Measurements from ENCODE around the gene KCNK5. TPM values are rescaled to one million over a fixed set of nuclear protein-coding genes. Genes with fewer than 3 reads are reported as not detected.

KCNK5 gene
- total and polyA plus RNA-seq, 9 of the 15 experiments (the other 6 are each of a cell fraction or from before 2014, with no cell fraction given), result 1.5 to 45.8 (median 25.8) TPM

GRCh38 chr6:39166189-39166911 is 62.9 kb downstream of the KCNK5 start (continued):
- TF ChIP-seq CBX3 (IDR thresholded peaks at IDR 0.05; ENCODE audit: borderline replicate concordance in 1 of 2, low read length in 2 of 2), result peak in 1 of 2 experiments; percentile 84; a peak in 1 of 3 replicates
- no peak for TF ChIP-seq RBM25 (IDR thresholded peaks at IDR 0.05; ENCODE audit: low read depth, low read length, severe bottlenecking)
- no peak for TF ChIP-seq PURB (CRISPR knock-in tag; IDR thresholded peaks at IDR 0.05; ENCODE audit: low read depth)
- TF ChIP-seq POLR2A (conservative IDR thresholded peaks at IDR 0.05), result no peak
- no peak for TF ChIP-seq ZNF644 (tag; IDR thresholded peaks at IDR 0.05; ENCODE audit: low read depth)
- peak; percentile 53; the same call in 1 of the 2 replicates for TF ChIP-seq CTBP1 (IDR thresholded peaks at IDR 0.05; ENCODE audit: borderline replicate concordance)
- peak; percentile 56; the same call in 1 of the 2 replicates for TF ChIP-seq MYNN (IDR thresholded peaks at IDR 0.05)
- TF ChIP-seq MYNN (CRISPR knock-in tag; IDR thresholded peaks at IDR 0.05), result no peak
- TF ChIP-seq EP300 (IDR thresholded peaks at IDR 0.05; ENCODE audit: low read length), result no peak
- peak; percentile 27; the same call in 1 of the 2 replicates for TF ChIP-seq JUN (IDR thresholded peaks at IDR 0.05; ENCODE audit: borderline replicate concordance, low read depth, low read length)
- TF ChIP-seq JUN (CRISPR knock-in tag; IDR thresholded peaks at IDR 0.05; ENCODE audit: borderline replicate concordance), result no peak
- peak; percentile 71 for TF ChIP-seq TFE3 (CRISPR knock-in tag; IDR thresholded peaks at IDR 0.05)
- no peak for TF ChIP-seq ARID4B (CRISPR knock-in tag; IDR thresholded peaks at IDR 0.05)
- no peak for TF ChIP-seq STAT5A (IDR thresholded peaks at IDR 0.05; ENCODE audit: borderline replicate concordance, low read length)
- TF ChIP-seq HNRNPH1 (optimal IDR thresholded peaks at IDR 0.05; ENCODE audit: low read depth, low read length), result no peak
- TF ChIP-seq BDP1 (IDR thresholded peaks at IDR 0.05; ENCODE audit: insufficient read depth, insufficient read length), result no peak
- TF ChIP-seq ZNF507 (tag; conservative IDR thresholded peaks at IDR 0.05), result no peak
- TF ChIP-seq CC2D1A (IDR thresholded peaks at IDR 0.05), result peak; percentile 89; the same call in 1 of the 2 replicates
- TF ChIP-seq ID3 (CRISPR knock-in tag; IDR thresholded peaks at IDR 0.05), result no peak
- 0 out of 2 replicates have a peak, but pooled peaks have one; percentile 19 for TF ChIP-seq ID3 (tag; IDR thresholded peaks at IDR 0.05)
- TF ChIP-seq MAZ (CRISPR knock-in tag; conservative IDR thresholded peaks at IDR 0.05 in 1 of 2, IDR thresholded peaks at IDR 0.05 in 1 of 2), result peak in 1 of 2 experiments; percentile 82; a peak in 2 of 4 replicates
- TF ChIP-seq USF1 (CRISPR knock-in tag; IDR thresholded peaks at IDR 0.05), result peak; percentile 75
